Measurements from ENCODE around the gene ZNF25. TPM values are rescaled to one million over a fixed set of nuclear protein-coding genes. Genes with fewer than 3 reads are reported as not detected.
A peak's percentile ranks its signal among the peaks of the same experiment; 100 is the strongest.
"Not testable (repeated sequence)": the region's sequence is repeated elsewhere in the genome, so short reads cannot be mapped to it uniquely, and the experiment has no call there.

Gene ZNF25
- polyA plus RNA-seq, 1 donor: 7.0 TPM

- DNase-seq; H3K27ac ChIP-seq (ENCODE audit: low read length); H3K9me3 ChIP-seq (ENCODE audit: control insufficient read depth, low read depth, low read length); H3K36me3 ChIP-seq (ENCODE audit: control insufficient read depth, insufficient read depth, low read length); H3K4me1 ChIP-seq (ENCODE audit: control insufficient read depth, insufficient read depth, low read length); H3K4me3 ChIP-seq (ENCODE audit: low read length); H3K27me3 ChIP-seq (ENCODE audit: control insufficient read depth, insufficient read depth, low read length): not testable (repeated sequence)
- WGBS (ENCODE audit: insufficient coverage, low lambda C conversion rate): no CpG with 5 or more reads among the region's 1 CpG
Measured at GRCh38 chr10:38000474-38000873, 24.0 kb upstream of the ZNF25 start.

GRCh38 chr10:37998920-37999319, 22.5 kb upstream of the ZNF25 start:
- H3K27me3 ChIP-seq (ENCODE audit: control insufficient read depth, insufficient read depth, low read length); H3K9me3 ChIP-seq (ENCODE audit: control insufficient read depth, low read depth, low read length); H3K4me1 ChIP-seq (ENCODE audit: control insufficient read depth, insufficient read depth, low read length); H3K36me3 ChIP-seq (ENCODE audit: control insufficient read depth, insufficient read depth, low read length); DNase-seq; H3K27ac ChIP-seq (ENCODE audit: low read length); H3K4me3 ChIP-seq (ENCODE audit: low read length): not testable (repeated sequence)
- no CpG with 5 or more reads among the region's 3 CpGs for WGBS (ENCODE audit: insufficient coverage, low lambda C conversion rate)

DNA sequence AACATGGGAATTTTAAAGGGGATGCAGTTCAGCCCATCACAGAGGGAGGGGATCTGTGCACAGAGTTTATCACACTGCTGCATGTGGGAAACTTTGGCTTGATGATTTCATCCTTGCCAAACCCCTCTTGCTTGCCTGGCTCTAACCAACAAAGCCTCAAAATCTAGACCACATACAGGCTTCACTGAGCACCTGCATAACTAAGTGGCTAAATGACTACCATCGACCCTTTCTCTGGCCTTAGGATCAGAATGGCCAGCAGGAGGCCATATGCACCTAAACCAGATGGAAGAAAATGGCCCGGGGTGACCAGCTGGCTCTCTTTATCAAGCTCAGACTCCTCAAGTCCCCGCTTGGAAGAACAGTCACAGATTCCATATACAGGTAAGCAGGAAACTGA, 15.6 kb upstream of the ZNF25 start:
- Histone ChIP-seq H3K27ac (ENCODE audit: low read length) (no peak overlapping the region), H3K36me3 (ENCODE audit: control insufficient read depth, insufficient read depth, low read length) (no peaks in the 10 kb centered on the region), H3K4me1 (ENCODE audit: control insufficient read depth, insufficient read depth, low read length) (no peaks in the 10 kb centered on the region), H3K9me3 (ENCODE audit: control insufficient read depth, low read depth, low read length) (no peaks in the 10 kb centered on the region), H3K4me3 (ENCODE audit: low read length) (no peak overlapping the region), H3K27me3 (ENCODE audit: control insufficient read depth, insufficient read depth, low read length) (no peaks in the 10 kb centered on the region)
- DNase-seq: no peak
- WGBS (ENCODE audit: insufficient coverage, low lambda C conversion rate): no CpG with 5 or more reads among the region's 3 CpGs

DNA sequence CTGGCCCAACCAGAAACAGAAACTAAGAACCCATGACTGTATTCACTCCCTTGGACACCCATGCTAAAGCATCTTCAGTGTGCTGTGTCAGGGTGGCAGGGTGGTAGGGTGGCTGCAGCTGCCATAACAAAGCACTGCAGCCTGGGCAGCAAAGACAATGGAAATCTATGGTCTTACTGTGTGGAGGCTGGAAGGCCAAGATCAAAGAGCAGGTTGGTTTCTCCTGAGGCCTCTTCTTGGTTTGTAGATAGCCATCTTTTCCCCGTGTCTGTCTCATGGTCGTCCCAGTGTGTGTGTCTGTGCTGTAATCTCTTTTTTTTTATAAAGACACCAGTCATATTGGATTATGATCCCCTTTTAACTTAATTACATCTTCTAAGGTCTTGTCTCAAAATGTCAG, 15.2 kb upstream of the ZNF25 start:
- Histone ChIP-seq H3K9me3 (ENCODE audit: control insufficient read depth, low read depth, low read length) (no peaks in the 10 kb centered on the region), H3K27ac (ENCODE audit: low read length) (no peak overlapping the region), H3K36me3 (ENCODE audit: control insufficient read depth, insufficient read depth, low read length) (no peaks in the 10 kb centered on the region), H3K27me3 (ENCODE audit: control insufficient read depth, insufficient read depth, low read length) (no peaks in the 10 kb centered on the region), H3K4me3 (ENCODE audit: low read length) (no peak overlapping the region), H3K4me1 (ENCODE audit: control insufficient read depth, insufficient read depth, low read length) (no peaks in the 10 kb centered on the region)
- no CpG with 5 or more reads among the region's 2 CpGs for WGBS (ENCODE audit: insufficient coverage, low lambda C conversion rate)
- DNase-seq: no peak

- DNase-seq: no peak
- WGBS (ENCODE audit: insufficient coverage, low lambda C conversion rate): no CpG with 5 or more reads among the region's 9 CpGs
- Histone ChIP-seq H3K4me3 (ENCODE audit: low read length) (peak overlapping the region; percentile 67), H3K9me3 (ENCODE audit: control insufficient read depth, low read depth, low read length) (no peaks in the 10 kb centered on the region), H3K27me3 (ENCODE audit: control insufficient read depth, insufficient read depth, low read length) (no peaks in the 10 kb centered on the region), H3K36me3 (ENCODE audit: control insufficient read depth, insufficient read depth, low read length) (no peaks in the 10 kb centered on the region), H3K27ac (ENCODE audit: low read length) (peak overlapping the region; percentile 77), H3K4me1 (ENCODE audit: control insufficient read depth, insufficient read depth, low read length) (no peaks in the 10 kb centered on the region)
Measured at GRCh38 chr10:37976880-37977203, 395 bp upstream of the ZNF25 start.

DNA sequence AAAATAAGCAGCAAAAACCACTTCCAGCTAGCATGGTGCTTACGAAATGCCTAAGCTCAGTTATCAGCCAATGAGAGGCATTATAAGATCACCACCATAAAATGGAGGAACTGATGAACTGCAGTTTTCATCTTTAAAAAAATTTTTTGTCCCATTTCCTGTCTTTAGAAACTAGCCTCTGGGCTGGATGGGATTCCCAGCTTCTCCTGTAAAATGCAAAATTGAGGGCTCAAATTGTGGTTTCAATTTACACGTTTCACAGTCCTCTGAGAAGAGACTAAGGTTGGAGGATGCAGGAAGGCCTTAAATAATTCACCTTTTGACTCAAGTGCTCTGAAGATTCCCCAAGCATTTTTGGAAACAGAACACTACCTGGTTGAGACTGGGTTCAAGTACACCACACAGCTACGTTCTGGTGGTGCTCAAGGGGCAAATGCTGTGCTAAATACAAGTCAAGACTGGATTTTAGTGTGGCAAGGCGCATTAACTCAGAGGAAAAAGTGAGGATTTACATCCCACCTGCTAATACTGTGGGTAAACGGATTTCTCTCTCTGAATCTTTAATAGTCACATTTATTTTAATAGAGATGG, 951 bp downstream of the ZNF25 start:
- peak overlapping the region; percentile 67 for H3K4me3 ChIP-seq (ENCODE audit: low read length)
- H3K27me3 ChIP-seq (ENCODE audit: control insufficient read depth, insufficient read depth, low read length): no peaks in the 10 kb centered on the region
- H3K4me1 ChIP-seq (ENCODE audit: control insufficient read depth, insufficient read depth, low read length): no peaks in the 10 kb centered on the region
- no peaks in the 10 kb centered on the region for H3K36me3 ChIP-seq (ENCODE audit: control insufficient read depth, insufficient read depth, low read length)
- H3K27ac ChIP-seq (ENCODE audit: low read length): peak overlapping the region; percentile 77
- no CpG with 5 or more reads among the region's 5 CpGs for WGBS (ENCODE audit: insufficient coverage, low lambda C conversion rate)
- DNase-seq: peak in 1 of 2 donors; percentile 59
- no peaks in the 10 kb centered on the region for H3K9me3 ChIP-seq (ENCODE audit: control insufficient read depth, low read depth, low read length)

DNA sequence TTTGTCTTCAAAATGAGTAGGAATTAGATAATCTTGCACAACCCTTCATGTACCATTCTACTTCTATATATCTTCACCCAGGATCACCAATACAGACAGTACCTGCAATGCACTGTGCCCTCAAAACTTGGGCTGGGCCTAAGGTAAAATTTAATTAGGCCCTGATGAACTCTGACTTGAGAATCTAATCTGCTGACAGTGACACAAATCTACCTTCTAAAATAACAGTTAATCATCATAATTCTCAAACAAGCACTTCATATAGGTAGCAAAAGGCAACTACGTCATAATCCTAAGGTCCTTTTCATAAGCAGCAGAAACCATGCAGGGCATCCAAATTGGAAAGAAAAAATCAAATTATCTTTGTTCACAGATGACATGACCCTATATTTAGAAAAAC, 4.1 kb downstream of the ZNF25 start:
- peaks cover 8% of the 10 kb centered on the region for H3K36me3 ChIP-seq (ENCODE audit: control insufficient read depth, insufficient read depth, low read length)
- 71% methylated on average over 1 of the region's 1 CpG for WGBS (ENCODE audit: insufficient coverage, low lambda C conversion rate)
- no peaks in the 10 kb centered on the region for H3K4me1 ChIP-seq (ENCODE audit: control insufficient read depth, insufficient read depth, low read length)
- H3K9me3 ChIP-seq (ENCODE audit: control insufficient read depth, low read depth, low read length): no peaks in the 10 kb centered on the region
- DNase-seq: no peak
- no peaks in the 10 kb centered on the region for H3K27me3 ChIP-seq (ENCODE audit: control insufficient read depth, insufficient read depth, low read length)
- H3K27ac ChIP-seq (ENCODE audit: low read length): no peak overlapping the region
- H3K4me3 ChIP-seq (ENCODE audit: low read length): no peak overlapping the region

DNA sequence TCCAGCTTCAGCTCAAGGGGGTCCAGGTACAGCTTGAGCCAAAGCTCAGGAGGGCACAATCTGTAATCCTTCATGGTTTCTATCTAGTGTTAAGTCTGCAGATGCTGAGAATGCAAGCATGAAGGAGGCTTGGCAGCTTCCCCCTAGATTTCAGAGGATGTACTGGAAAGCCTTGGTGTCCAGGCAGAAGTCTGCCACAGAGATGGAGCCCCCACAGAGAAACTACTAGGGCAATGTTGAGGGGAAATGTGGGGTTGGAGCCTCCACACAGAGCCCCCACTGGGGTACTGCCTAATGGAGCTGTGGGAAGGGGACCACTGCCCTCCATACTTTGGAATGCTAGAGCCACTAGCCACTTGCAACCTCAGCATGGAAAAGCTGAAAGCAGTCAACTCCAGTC, 11.4 kb downstream of the ZNF25 start:
- DNase-seq: no peak
- Histone ChIP-seq H3K27me3 (ENCODE audit: control insufficient read depth, insufficient read depth, low read length) (no peaks in the 10 kb centered on the region), H3K27ac (ENCODE audit: low read length) (no peak overlapping the region), H3K4me1 (ENCODE audit: control insufficient read depth, insufficient read depth, low read length) (no peaks in the 10 kb centered on the region), H3K36me3 (ENCODE audit: control insufficient read depth, insufficient read depth, low read length) (peaks cover 13% of the 10 kb centered on the region), H3K9me3 (ENCODE audit: control insufficient read depth, low read depth, low read length) (peaks cover 8% of the 10 kb centered on the region), H3K4me3 (ENCODE audit: low read length) (no peak overlapping the region)

GRCh38 chr10:37960591-37961137, 15.8 kb downstream of the ZNF25 start:
- no CpG with 5 or more reads among the region's 2 CpGs for WGBS (ENCODE audit: insufficient coverage, low lambda C conversion rate)
- H3K4me1 ChIP-seq (ENCODE audit: control insufficient read depth, insufficient read depth, low read length): no peaks in the 10 kb centered on the region
- no peak for DNase-seq
- no peaks in the 10 kb centered on the region for H3K27me3 ChIP-seq (ENCODE audit: control insufficient read depth, insufficient read depth, low read length)
- H3K9me3 ChIP-seq (ENCODE audit: control insufficient read depth, low read depth, low read length): peaks cover 5% of the 10 kb centered on the region
- peaks cover 16% of the 10 kb centered on the region for H3K36me3 ChIP-seq (ENCODE audit: control insufficient read depth, insufficient read depth, low read length)
- H3K27ac ChIP-seq (ENCODE audit: low read length): no peak overlapping the region
- no peak overlapping the region for H3K4me3 ChIP-seq (ENCODE audit: low read length)

GRCh38 chr10:37957841-37958240, 18.6 kb downstream of the ZNF25 start:
- no CpG with 5 or more reads among the region's 2 CpGs for WGBS (ENCODE audit: insufficient coverage, low lambda C conversion rate)

DNA sequence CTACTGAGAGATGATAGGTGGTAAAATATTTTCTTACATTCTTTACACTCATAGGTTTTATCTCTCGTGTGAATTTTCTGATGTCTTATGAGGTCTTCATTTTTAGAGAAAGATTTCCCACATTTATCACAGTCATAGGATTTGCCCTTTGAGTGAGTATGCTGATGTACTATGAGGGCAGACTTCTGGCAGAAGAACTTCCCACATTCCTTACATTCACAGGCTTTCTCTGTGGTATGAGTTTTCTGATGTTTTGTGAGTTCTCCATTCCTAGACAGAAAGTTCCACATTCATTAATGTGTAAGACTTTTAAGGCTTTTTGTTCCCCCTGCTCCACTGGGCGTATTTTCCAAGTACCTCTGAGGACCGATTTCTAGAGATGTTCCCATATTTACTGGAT, 23.5 kb downstream of the ZNF25 start:
- no peak overlapping the region for H3K4me3 ChIP-seq (ENCODE audit: low read length)
- no CpG with 5 or more reads among the region's 3 CpGs for WGBS (ENCODE audit: insufficient coverage, low lambda C conversion rate)

More at GRCh38 chr10:37957841-37958240, 18.6 kb downstream of the ZNF25 start:
- Histone ChIP-seq H3K27ac (ENCODE audit: low read length) (no peak overlapping the region), H3K36me3 (ENCODE audit: control insufficient read depth, insufficient read depth, low read length) (peaks cover 34% of the 10 kb centered on the region), H3K27me3 (ENCODE audit: control insufficient read depth, insufficient read depth, low read length) (no peaks in the 10 kb centered on the region), H3K4me3 (ENCODE audit: low read length) (no peak overlapping the region), H3K4me1 (ENCODE audit: control insufficient read depth, insufficient read depth, low read length) (no peaks in the 10 kb centered on the region), H3K9me3 (ENCODE audit: control insufficient read depth, low read depth, low read length) (no peaks in the 10 kb centered on the region)
- DNase-seq: no peak

More for the DNA sequence above, 23.5 kb downstream of the ZNF25 start:
- no peaks in the 10 kb centered on the region for H3K4me1 ChIP-seq (ENCODE audit: control insufficient read depth, insufficient read depth, low read length)
- H3K36me3 ChIP-seq (ENCODE audit: control insufficient read depth, insufficient read depth, low read length): peaks cover 34% of the 10 kb centered on the region
- no peaks in the 10 kb centered on the region for H3K9me3 ChIP-seq (ENCODE audit: control insufficient read depth, low read depth, low read length)
- H3K27ac ChIP-seq (ENCODE audit: low read length): no peak overlapping the region
- no peaks in the 10 kb centered on the region for H3K27me3 ChIP-seq (ENCODE audit: control insufficient read depth, insufficient read depth, low read length)
- DNase-seq: no peak
